HG03060 (cell line): Measurements from ENCODE around the gene MSH5.
"Not testable (repeated sequence)": the region's sequence is repeated elsewhere in the genome, so short reads cannot be mapped to it uniquely, and the experiment has no call there.

Experiments
- ATAC-seq: cut with Tn5 transposase; IDR thresholded peaks from one replicate; pipeline ENCODE4 v1.9.1; 2021; ENCODE audit warnings: low read depth, moderate number of reproducible peaks; ENCODE audit not compliant: unreplicated experiment

The MSH5 gene

GRCh38 chr6:31776485-31776988 lies 36.7 kb downstream of the MSH5 start:
- no peak for ATAC-seq

GRCh38 chr6:31776989-31777666 lies 37.3 kb downstream of the MSH5 start, which contains the start of gene VWA7:
VWA7 (minus strand) TSS chr6:31777328; CDS start chr6:31776779, 549 bp downstream.
- ATAC-seq, result no peak

DNA sequence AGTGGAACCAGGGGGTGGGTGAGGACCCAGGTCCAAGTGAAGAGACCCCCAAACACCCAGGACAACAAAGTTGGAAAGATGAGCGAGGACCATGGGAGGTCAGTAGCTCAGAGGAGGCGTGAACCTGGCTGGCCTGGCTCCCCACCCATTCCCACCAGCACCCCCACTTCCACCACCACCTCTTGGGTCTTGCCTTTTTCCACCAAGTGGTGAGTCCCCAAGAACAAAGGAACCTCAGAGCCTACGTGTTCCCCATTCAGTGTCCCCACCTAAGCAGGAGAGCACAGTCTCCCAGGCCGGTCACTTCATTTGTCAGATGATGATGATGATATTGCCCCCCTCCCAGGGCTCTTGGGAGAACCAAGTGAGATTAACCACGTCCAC lies 37.9 kb downstream of the MSH5 start:
- ATAC-seq, result no peak

GRCh38 chr6:31778193-31778592 lies 38.4 kb downstream of the MSH5 start:
- ATAC-seq, result no peak

DNA sequence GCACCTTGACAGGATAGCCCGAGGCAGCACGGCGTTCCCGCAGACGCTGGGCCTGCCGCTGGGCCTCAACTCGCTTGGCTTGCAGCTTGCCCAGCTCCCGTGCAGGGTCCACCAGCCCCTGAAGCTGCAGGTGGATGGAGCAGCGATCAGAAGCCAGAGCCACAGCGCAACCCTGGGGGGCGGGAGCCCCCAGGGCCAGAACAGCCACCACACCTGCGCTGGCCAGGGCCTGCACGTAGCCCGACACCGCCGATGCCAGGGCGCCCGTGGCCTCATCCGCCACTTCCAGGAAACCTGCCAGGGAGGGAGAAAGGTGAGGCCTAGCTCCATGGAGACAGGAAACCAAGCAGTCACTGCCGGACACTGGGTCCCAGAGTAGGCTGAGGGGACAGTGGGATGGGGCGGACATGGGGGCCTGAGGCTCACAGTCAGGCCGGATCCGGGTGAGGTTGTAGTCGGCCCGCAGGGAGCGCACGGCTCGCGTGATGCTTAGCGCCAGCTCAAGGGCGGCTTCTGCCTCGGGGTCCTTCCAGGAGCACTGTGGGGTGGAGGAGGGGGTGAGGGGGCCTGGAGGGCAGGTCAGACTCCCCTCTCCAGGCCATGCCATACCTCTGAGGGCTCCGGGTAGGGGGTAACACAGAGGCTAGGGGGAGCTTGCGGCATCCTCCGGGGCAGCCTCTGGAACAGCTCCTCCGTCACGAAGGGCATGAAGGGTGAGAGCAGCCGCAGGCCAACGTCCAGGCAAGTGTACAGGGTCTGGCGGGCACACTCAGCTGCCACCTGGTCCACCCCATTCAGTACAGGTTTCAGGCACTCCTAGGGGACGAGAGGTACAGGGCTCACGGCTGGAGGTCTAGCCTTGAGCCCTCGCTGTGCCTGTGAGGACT lies 39.4 kb downstream of the MSH5 start:
- ATAC-seq, result no peak

DNA sequence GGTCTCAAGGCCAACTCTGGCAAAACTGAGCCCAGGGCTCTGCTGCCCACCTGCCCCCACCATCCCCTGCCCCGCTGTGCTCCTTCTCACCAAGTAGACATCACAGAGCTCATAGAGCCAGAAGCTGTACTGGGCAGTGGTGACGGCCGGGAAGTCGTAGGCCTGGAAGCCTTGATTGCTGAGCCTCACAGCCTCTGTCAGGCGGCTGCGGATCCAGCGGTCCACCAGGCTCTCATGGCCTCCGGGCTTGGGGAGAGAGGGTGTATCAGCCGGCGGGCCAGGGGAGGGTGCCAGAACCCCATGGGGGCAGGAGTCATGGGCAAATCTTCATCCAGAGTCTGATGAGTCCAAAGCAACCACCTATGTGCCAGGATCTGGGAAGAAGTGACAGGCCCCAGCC lies 40.1 kb downstream of the MSH5 start:
- no peak for ATAC-seq

- no peak for ATAC-seq
Measured at GRCh38 chr6:31780507-31781243, 40.9 kb downstream of the MSH5 start.

- no peak for ATAC-seq
Measured at GRCh38 chr6:31781244-31782125, 41.7 kb downstream of the MSH5 start.

- ATAC-seq, result no peak
Measured at GRCh38 chr6:31782126-31782855, 42.5 kb downstream of the MSH5 start.

GRCh38 chr6:31784098-31784925 lies 44.5 kb downstream of the MSH5 start:
- ATAC-seq, result no peak

DNA sequence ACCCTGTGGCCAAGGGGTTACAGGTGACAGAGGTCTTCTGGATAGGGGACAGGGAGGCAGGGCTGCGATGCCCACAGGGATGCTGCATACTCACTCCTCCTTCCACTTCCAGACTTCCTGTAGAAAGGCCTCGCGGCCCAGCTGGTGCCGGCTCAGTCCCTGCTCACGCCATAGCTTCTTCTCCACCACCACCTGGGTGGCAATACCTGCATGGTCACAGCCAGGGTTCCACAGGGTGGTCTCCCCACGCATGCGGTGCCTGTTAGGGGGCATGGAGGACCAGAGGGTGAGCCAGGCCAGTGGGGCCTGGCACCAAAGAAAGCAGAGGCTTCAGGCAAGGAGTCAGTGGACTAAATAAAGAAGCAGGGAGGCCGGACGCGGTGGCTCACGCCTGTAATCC lies 45.7 kb downstream of the MSH5 start:
- ATAC-seq, result no peak

DNA sequence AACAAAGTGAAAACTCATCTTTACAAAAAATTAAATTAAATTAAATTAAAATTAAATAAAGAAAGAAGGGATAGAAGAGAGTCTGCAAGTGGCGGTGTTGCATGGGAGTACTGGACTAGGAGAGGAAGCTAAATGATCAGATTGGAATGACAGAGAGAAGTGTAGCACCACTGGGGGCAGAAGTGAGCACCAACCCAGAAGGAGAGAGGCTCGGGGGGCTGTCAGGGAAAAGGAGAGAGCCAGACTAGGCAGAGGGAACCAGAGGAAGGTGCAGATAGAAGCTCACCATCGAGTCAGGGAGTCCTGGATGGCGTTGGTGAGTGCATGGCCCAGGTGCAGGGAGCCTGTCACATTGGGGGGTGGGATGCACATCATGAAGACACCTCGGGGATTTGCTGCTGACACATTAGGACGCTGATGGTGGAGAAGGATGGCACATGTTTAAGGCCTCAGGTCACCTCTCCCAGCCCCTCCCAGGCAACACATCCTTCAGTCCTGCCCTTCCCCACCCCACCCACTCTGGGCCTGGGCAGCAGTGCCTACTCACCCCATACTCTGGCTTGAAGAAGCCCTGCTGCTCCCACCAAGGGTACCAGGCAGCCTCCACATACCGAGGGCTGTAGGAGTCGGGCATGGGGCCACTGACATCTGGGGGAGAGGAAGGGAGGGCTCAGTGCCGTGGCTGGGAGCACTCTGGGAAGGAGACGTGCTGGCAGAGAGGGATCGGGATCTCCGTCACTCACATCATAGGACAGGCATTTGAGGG lies 51.7 kb downstream of the MSH5 start:
- no peak for ATAC-seq

DNA sequence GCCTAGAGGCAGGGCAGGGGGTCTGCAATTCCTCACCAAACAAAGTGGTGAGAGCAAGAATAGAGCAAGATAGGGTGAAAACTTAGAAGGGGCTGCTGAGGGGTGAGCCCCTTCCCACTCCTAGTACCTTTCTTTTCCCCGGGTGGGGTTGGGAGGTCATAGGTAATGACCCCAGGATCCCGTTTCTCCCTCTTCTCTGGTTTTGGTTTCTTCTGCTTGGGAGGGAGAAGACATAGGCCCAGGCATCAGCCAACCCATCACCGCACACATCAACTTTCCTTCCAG lies 52.2 kb downstream of the MSH5 start:
- ATAC-seq, result no peak

- ATAC-seq, result no peak
Measured at GRCh38 chr6:31792761-31793171, 53.0 kb downstream of the MSH5 start.

GRCh38 chr6:31793927-31794245 lies 54.1 kb downstream of the MSH5 start:
- ATAC-seq, result not testable (repeated sequence)

DNA sequence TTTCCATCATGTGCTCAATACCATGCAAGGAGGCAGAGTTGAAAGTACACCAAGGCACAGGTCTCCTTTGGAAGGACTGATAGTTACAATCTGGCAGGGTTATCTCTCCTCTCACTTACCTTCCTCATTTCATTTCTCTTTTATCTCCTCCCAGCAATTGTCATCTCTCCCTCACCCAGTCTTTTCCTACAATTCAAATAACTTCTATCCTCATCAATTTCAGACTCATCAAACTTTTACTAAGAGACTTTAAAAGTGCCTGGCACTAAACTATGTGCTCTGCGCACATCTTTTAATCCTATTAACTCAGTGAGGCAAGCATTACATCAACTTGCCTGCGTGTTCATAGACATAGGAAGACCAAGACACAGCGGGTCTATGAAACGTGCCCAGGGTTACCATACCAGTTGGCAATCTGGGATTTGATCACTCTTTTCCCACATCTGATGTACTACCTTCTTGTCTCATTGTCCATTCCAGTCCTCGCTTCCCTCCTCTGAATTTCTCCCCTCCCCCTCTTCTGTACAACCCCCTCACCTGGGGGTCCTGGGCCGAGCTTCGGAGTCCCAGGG lies 54.6 kb downstream of the MSH5 start:
- no peak for ATAC-seq

DNA sequence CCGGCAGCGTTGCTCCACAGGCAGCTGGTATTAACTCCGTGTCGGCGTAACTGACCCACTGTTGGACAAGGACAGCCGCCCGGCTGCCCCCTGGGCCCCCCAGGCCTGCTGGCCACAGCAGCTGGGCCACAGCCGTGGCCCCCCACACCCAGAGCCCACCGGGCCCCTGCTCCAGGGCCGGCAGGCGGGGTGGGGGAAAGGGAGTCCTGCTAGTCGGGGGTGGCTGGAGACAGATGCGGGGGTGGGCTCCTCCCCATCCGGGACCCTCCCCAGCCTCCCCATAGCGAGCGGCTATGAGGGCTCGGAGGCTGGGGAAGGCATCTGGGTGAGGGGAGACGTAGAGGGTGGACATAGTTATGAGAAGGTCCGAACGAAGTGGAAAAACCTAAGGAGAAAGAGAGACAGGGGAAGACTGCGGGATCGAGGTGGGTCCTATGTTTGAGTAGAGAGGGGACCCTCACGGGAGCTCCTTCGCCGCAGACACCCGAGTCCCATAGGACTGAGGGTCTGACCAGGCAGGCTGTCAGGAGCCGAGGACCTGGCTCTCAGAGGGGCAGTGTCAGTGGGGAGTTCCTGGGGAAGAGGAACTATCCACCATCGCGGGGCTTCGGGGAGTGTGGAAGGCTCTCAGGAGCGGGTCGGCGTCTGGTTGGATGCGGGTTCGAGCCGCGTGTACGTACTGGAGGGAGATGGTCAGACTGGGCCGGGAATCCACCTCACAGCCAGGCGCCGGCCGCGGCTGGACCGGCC lies 55.2 kb downstream of the MSH5 start:
- ATAC-seq, result no peak
